OCI-LY7 (cell line): ENCODE measurements around the gene CHST11. TPM values are rescaled to one million over a fixed set of nuclear protein-coding genes. Genes with fewer than 3 reads are reported as not detected.

Source experiments
- BruUV-seq: library from RNA; stranded (reverse); fragments of 400-500 nt; replicated peaks from 2 replicates; lab custom pipeline; 2021; lab: Mats Ljungman, UMichigan
- CTCF ChIA-PET: fragments of 300-600 bp; sonication (Branson Sonifier 250); formaldehyde crosslinking; loops from one replicate; lab custom pipeline; 2022; ENCODE audit warnings: antibody characterized with exemption; ENCODE audit not compliant: unreplicated experiment; lab: Charles Lee
- POLR2A ChIA-PET: fragments of 300-600 bp; sonication (Branson Sonifier 250); formaldehyde crosslinking; loops from one replicate; lab custom pipeline; 2022; ENCODE audit warnings: antibody characterized with exemption; lab: Charles Lee
- DNase-seq: peaks from one replicate; pipeline ENCODE4 v3.0.0-alpha.2; 2015; ENCODE audit warnings: low spot score
- H2AFZ ChIP-seq: fragments of 200-600 bp; sonication (generic), shearing (Covaris generic); 2 replicates; pipeline ENCODE4 v1.6.1; 2014; ENCODE audit warnings: mild to moderate bottlenecking, antibody characterized with exemption, low read length, moderate library complexity
- H3K27ac ChIP-seq: fragments of 200-600 bp; sonication (generic); 2 replicates; pipeline ENCODE4 v1.5.1; 2014; ENCODE audit warnings: mixed run types, low read depth, mild to moderate bottlenecking, moderate library complexity, low read length, inconsistent platforms; ENCODE audit not compliant: poor library complexity, severe bottlenecking
- H3K36me3 ChIP-seq: fragments of 200-600 bp; sonication (generic); 2 replicates; pipeline ENCODE4 v1.6.1; 2014; ENCODE audit warnings: mild to moderate bottlenecking, antibody characterized with exemption, low read length, moderate library complexity, mixed read lengths; ENCODE audit not compliant: insufficient read depth
- H3K4me1 ChIP-seq: fragments of 200-600 bp; sonication (generic); 2 replicates; pipeline ENCODE4 v1.5.1; 2014; ENCODE audit warnings: mild to moderate bottlenecking, low read length; ENCODE audit not compliant: insufficient read depth, poor library complexity, severe bottlenecking
- H3K4me2 ChIP-seq: fragments of 200-600 bp; sonication (generic); 2 replicates; pipeline ENCODE4 v1.6.1; 2014; ENCODE audit warnings: mild to moderate bottlenecking, low read length
- H3K4me3 ChIP-seq: fragments of 200-600 bp; sonication (generic); 2 replicates; pipeline ENCODE4 v1.5.1; 2014; ENCODE audit warnings: mild to moderate bottlenecking, low read depth, low read length; ENCODE audit not compliant: poor library complexity, severe bottlenecking
- H3K79me2 ChIP-seq: fragments of 200-600 bp; sonication (generic); 2 replicates; pipeline ENCODE4 v1.6.1; 2016; ENCODE audit warnings: low read depth, mild to moderate bottlenecking, low read length, moderate library complexity, mixed read lengths; ENCODE audit not compliant: insufficient read depth
- H3K9me2 ChIP-seq: fragments of 200-600 bp; sonication (generic); 2 replicates; pipeline ENCODE4 v1.6.1; 2016; ENCODE audit warnings: mild to moderate bottlenecking, low read length, mixed read lengths; ENCODE audit not compliant: insufficient read depth
- H3K9me3 ChIP-seq: fragments of 200-600 bp; sonication (generic); 2 replicates; pipeline ENCODE4 v1.6.1; 2014; ENCODE audit warnings: mild to moderate bottlenecking, mixed run types, low read length, mixed read lengths
- H4K20me1 ChIP-seq: fragments of 200-600 bp; sonication (generic); 2 replicates; pipeline ENCODE4 v1.6.1; 2014; ENCODE audit warnings: mild to moderate bottlenecking, antibody characterized with exemption, low read length, moderate library complexity, mixed read lengths; ENCODE audit not compliant: insufficient read depth
- EZH2phosphoT487 ChIP-seq: fragments of 200-600 bp; sonication (generic); IDR thresholded peaks from 2 replicates; pipeline ENCODE4 v1.6.1; 2018; ENCODE audit warnings: low read depth, borderline replicate concordance, mild to moderate bottlenecking, mixed run types, antibody characterized with exemption, low read length, moderate library complexity, mixed read lengths
- intact Hi-C: fragments of 100-400 bp; cut with micrococcal nuclease; formaldehyde crosslinking; loops from one replicate; pipeline ENCODE4 v1.10.0; 2022; ENCODE audit not compliant: unreplicated experiment
- total RNA-seq, 2 experiments: library from RNA; depleted of rRNA in 1 of 2; stranded (reverse); fragments of >200 nt in 1 of 2; shearing (Covaris generic) in 1 of 2; gene quantifications; 2 replicates each; pipeline ENCODE4 v1.2.3, GENCODE V29; 2014 to 2022
- TF ChIP-seq, protein P1 (sequence below): fragments of 200-600 bp; sonication (generic); conservative IDR thresholded peaks from 2 replicates; pipeline ENCODE4 v1.5.1; 2014; ENCODE audit warnings: mild to moderate bottlenecking, antibody characterized with exemption, low read length, moderate library complexity, mixed read lengths

Gene CHST11
- total RNA-seq, 2 experiments from 2014 or later: 15.2 to 41.6 TPM

DNA sequence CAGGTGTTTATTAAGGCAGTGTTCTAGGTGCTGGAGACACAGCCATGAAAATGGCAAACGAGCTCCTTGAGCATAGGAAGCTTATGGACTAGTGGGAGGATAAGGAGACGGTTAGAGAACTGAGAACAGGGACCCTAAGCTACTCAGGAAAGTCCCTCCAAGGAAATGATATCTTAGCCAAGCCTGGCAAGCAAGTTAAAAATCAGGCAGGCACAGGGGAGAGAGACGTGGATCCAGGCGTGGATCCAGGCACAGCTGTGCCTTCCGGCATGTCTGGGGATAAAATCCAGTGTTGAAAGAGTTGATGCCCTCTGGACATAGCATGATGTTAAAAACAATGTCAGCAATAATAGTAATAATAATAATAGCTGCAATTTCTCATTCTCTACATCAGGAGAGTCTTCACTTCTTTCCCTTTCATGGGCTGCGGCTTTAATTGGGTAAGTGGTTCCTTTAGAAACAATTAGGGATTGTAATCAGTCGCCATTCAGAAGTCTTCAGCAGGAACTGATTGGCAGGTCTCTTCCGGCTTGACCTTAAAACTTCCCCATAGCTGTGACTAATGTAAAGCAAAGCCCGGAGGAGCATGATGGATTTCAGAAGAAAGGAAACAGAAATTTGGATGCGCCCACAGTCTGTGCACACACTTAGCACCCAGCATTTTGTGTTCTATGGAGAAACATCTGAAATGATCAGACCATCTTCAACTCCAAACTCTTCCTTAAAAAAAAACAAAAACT, 271.1 kb downstream of the CHST11 start:
- Histone ChIP-seq H3K4me3 (no peak overlapping the region), H3K9me3 (no peaks in the 10 kb centered on the region), H4K20me1 (no peaks in the 10 kb centered on the region; the same call in 1 of the 2 replicates), H3K4me1 (peaks cover 7% of the 10 kb centered on the region), H3K9me2 (no peaks in the 10 kb centered on the region), H3K36me3 (no peaks in the 10 kb centered on the region), H3K27ac (no peak overlapping the region), H2AFZ (no peak overlapping the region), H3K4me2 (no peak overlapping the region), H3K79me2 (no peaks in the 10 kb centered on the region)
- BruUV-seq: no TSS peak
- ChIA-PET CTCF (no interaction called here), POLR2A (interaction anchor here (0.7 kb wide), 1 partner anchor 18 kb away, joined by 4 read pairs; no protein-coding TSS in a partner anchor)
- intact Hi-C loops: no loop called here
- TF ChIP-seq, protein P1, sequence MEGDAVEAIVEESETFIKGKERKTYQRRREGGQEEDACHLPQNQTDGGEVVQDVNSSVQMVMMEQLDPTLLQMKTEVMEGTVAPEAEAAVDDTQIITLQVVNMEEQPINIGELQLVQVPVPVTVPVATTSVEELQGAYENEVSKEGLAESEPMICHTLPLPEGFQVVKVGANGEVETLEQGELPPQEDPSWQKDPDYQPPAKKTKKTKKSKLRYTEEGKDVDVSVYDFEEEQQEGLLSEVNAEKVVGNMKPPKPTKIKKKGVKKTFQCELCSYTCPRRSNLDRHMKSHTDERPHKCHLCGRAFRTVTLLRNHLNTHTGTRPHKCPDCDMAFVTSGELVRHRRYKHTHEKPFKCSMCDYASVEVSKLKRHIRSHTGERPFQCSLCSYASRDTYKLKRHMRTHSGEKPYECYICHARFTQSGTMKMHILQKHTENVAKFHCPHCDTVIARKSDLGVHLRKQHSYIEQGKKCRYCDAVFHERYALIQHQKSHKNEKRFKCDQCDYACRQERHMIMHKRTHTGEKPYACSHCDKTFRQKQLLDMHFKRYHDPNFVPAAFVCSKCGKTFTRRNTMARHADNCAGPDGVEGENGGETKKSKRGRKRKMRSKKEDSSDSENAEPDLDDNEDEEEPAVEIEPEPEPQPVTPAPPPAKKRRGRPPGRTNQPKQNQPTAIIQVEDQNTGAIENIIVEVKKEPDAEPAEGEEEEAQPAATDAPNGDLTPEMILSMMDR: no peak
- no peak for TF ChIP-seq EZH2phosphoT487
- no peak for DNase-seq

DNA sequence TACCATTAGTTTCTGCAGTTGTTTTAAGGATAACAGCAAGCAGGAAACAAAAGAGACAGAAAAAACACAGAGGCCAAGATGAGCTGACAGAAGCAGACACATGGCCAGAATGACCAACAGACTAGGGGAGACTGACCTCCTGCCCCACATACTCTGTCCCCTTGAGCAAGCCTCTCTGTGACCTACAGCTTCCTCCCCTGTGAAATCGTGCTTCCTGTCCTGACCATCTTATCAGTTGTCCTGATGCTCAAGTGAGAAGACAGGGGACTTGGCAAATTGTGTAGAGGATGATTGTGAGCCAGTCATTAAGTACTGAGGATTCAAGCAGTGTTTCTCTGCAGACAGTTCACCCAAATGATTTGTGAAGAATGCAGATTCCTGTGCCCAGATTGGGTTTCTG, 272.3 kb downstream of the CHST11 start:
- H3K4me2 ChIP-seq: no peak overlapping the region
- no peaks in the 10 kb centered on the region for H3K9me2 ChIP-seq
- H2AFZ ChIP-seq: no peak overlapping the region
- H3K79me2 ChIP-seq: no peaks in the 10 kb centered on the region
- no peak overlapping the region for H3K4me3 ChIP-seq
- TF ChIP-seq EZH2phosphoT487: no peak
- TF ChIP-seq, protein P1: no peak
- ChIA-PET CTCF (no interaction called here), POLR2A (no interaction called here)
- BruUV-seq: no TSS peak
- no peaks in the 10 kb centered on the region for H3K36me3 ChIP-seq
- H3K4me1 ChIP-seq: no peaks in the 10 kb centered on the region
- no peaks in the 10 kb centered on the region for H3K9me3 ChIP-seq
- DNase-seq: no peak
- H4K20me1 ChIP-seq: no peaks in the 10 kb centered on the region; the same call in 1 of the 2 replicates
- no peak overlapping the region for H3K27ac ChIP-seq
- intact Hi-C loops: no loop called here
